ENCODE results near the gene ADPRS. TPM values are rescaled to one million over a fixed set of nuclear protein-coding genes. Genes with fewer than 3 reads are reported as not detected.

Gene ADPRS
- total RNA-seq, 1 donor from 2014 or later: 28.7 TPM

- H3K4me2 ChIP-seq (ENCODE audit: low read length): no peak overlapping the region
- H3K27ac Mint-ChIP-seq (ENCODE audit: unreplicated experiment): no peak overlapping the region
- H3K27me3 ChIP-seq (ENCODE audit: insufficient read depth, low read length): no peaks in the 10 kb centered on the region
- H3K9ac ChIP-seq (ENCODE audit: low read length): no peak overlapping the region
- H3K9me3 ChIP-seq (ENCODE audit: insufficient read depth, low read depth, low read length): no peaks in the 10 kb centered on the region
- no peaks in the 10 kb centered on the region for H3K9me3 Mint-ChIP-seq (ENCODE audit: unreplicated experiment)
- peaks cover 9% of the 10 kb centered on the region for H3K36me3 Mint-ChIP-seq (ENCODE audit: low read depth, unreplicated experiment)
- no peak for DNase-seq (ENCODE audit: low read depth)
- TF ChIP-seq CTCF (IDR thresholded peaks at IDR 0.05; ENCODE audit: insufficient read depth, low read depth, low read length) (no peak), EZH2 (IDR thresholded peaks at IDR 0.05; ENCODE audit: insufficient read depth, low read length) (no peak)
- H3K4me1 ChIP-seq (ENCODE audit: insufficient read depth, low read length): peaks cover 20% of the 10 kb centered on the region
- no peak for FAIRE-seq
- peaks cover 9% of the 10 kb centered on the region for H4K20me1 ChIP-seq (ENCODE audit: insufficient read depth, low read length)
- peak overlapping the region; percentile 64 for H3K4me3 Mint-ChIP-seq (ENCODE audit: unreplicated experiment)
- H3K36me3 ChIP-seq (ENCODE audit: insufficient read depth, low read length): peaks cover 7% of the 10 kb centered on the region
- H3K4me3 ChIP-seq (ENCODE audit: insufficient read depth, low read depth, low read length): no peak overlapping the region
- H2AFZ ChIP-seq (ENCODE audit: low read depth, low read length): no peak overlapping the region
- H3K4me1 Mint-ChIP-seq (ENCODE audit: low read depth, unreplicated experiment): peaks cover 10% of the 10 kb centered on the region
- H3K27ac ChIP-seq (ENCODE audit: low read depth, low read length): no peak overlapping the region
- no peaks in the 10 kb centered on the region for H3K27me3 Mint-ChIP-seq (ENCODE audit: low read depth, unreplicated experiment)
- H3K79me2 ChIP-seq (ENCODE audit: insufficient read depth, low read length): peaks cover 30% of the 10 kb centered on the region
Observed at GRCh38 chr1:36086529-36087232, 2.0 kb upstream of the ADPRS start.

GRCh38 chr1:36087233-36088123 lies 1.2 kb upstream of the ADPRS start:
- Mint-ChIP-seq H3K4me1 (ENCODE audit: low read depth, unreplicated experiment) (peaks cover 10% of the 10 kb centered on the region), H3K27ac (ENCODE audit: unreplicated experiment) (no peak overlapping the region), H3K36me3 (ENCODE audit: low read depth, unreplicated experiment) (peaks cover 10% of the 10 kb centered on the region), H3K4me3 (ENCODE audit: unreplicated experiment) (peak overlapping the region; percentile 64), H3K27me3 (ENCODE audit: low read depth, unreplicated experiment) (no peaks in the 10 kb centered on the region), H3K9me3 (ENCODE audit: unreplicated experiment) (no peaks in the 10 kb centered on the region)
- FAIRE-seq: no peak
- no peaks in the 10 kb centered on the region for H3K9me3 ChIP-seq (ENCODE audit: insufficient read depth, low read depth, low read length)
- H3K4me1 ChIP-seq (ENCODE audit: insufficient read depth, low read length): peaks cover 20% of the 10 kb centered on the region
- no peak overlapping the region for H3K27ac ChIP-seq (ENCODE audit: low read depth, low read length)
- H4K20me1 ChIP-seq (ENCODE audit: insufficient read depth, low read length): peaks cover 16% of the 10 kb centered on the region
- H3K79me2 ChIP-seq (ENCODE audit: insufficient read depth, low read length): peaks cover 34% of the 10 kb centered on the region
- peaks cover 13% of the 10 kb centered on the region for H3K36me3 ChIP-seq (ENCODE audit: insufficient read depth, low read length)
- TF ChIP-seq CTCF (IDR thresholded peaks at IDR 0.05; ENCODE audit: insufficient read depth, low read depth, low read length) (no peak), EZH2 (IDR thresholded peaks at IDR 0.05; ENCODE audit: insufficient read depth, low read length) (no peak)
- H2AFZ ChIP-seq (ENCODE audit: low read depth, low read length): peak overlapping the region; percentile 97
- no peak overlapping the region for H3K4me3 ChIP-seq (ENCODE audit: insufficient read depth, low read depth, low read length)
- H3K9ac ChIP-seq (ENCODE audit: low read length): no peak overlapping the region
- no peaks in the 10 kb centered on the region for H3K27me3 ChIP-seq (ENCODE audit: insufficient read depth, low read length)
- no peak for DNase-seq (ENCODE audit: low read depth)
- H3K4me2 ChIP-seq (ENCODE audit: low read length): no peak overlapping the region

All from astrocyte (in vitro differentiated cells and primary cell).